Body of pancreas (tissue), 4 donors: ENCODE results near the gene TTC33.

Experiments used
- POLR2A ChIP-seq, 3 donors: fragments of 450-650 bp; IDR thresholded peaks; one replicate each; pipeline ENCODE4 v1.6.1; 2016; ENCODE audit warnings: antibody characterized with exemption in 3 of 3, mild to moderate bottlenecking in 2 of 3
- TF ChIP-seq, protein P1 (sequence below), 7 experiments: fragments of 450-650 bp in 4 of 7; fragments of 200-600 bp in 3 of 7; sonication (generic) in 3 of 7; IDR thresholded peaks; one replicate each; pipeline ENCODE4 v1.5.1; 2016 to 2019; ENCODE audit warnings: antibody characterized with exemption in 7 of 7

DNA sequence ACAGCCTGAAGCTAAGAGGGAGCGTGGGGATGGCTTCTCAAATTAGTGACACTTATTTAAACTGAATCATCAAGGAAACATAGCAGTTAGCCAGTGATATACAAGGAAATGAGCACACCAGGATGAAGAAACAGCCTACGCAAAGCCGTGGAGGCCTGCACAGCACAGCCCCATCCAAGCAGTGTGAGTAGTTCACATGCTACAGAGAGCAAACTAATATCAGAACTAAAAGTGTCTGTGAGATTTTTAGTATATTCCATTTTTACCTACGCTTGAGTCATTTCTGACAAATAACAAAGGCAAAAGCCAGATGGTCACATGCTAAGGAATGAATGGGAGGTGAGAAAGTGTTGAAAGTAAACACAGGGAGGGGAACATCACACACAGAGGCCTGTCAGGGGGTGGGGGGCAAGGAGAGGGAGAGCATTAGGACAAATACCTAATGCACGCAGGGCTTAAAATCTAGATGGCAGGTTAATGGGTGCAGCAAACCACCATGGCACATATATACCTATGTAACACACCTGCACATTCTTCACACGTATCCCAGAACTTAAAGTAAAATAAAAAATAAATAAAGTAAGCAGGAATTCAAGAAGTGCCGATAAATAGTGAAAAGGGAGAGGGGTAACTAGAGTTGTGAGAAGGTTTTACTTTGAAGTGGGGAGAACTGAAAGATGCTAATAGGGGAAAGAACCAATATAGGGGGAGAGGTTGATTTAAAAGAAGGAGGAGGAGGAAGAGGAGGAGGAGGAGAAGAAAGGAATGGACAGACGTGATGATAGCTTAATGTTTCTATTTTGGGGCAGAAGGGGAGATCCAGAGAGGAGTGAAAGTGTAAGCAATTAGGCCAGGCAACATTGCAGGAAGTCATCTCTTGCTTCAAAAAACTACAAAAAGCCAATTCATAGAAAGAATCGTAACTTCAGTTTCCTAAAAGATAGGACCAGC lies 177.0 kb downstream of the TTC33 start:
- TF ChIP-seq, protein P1, sequence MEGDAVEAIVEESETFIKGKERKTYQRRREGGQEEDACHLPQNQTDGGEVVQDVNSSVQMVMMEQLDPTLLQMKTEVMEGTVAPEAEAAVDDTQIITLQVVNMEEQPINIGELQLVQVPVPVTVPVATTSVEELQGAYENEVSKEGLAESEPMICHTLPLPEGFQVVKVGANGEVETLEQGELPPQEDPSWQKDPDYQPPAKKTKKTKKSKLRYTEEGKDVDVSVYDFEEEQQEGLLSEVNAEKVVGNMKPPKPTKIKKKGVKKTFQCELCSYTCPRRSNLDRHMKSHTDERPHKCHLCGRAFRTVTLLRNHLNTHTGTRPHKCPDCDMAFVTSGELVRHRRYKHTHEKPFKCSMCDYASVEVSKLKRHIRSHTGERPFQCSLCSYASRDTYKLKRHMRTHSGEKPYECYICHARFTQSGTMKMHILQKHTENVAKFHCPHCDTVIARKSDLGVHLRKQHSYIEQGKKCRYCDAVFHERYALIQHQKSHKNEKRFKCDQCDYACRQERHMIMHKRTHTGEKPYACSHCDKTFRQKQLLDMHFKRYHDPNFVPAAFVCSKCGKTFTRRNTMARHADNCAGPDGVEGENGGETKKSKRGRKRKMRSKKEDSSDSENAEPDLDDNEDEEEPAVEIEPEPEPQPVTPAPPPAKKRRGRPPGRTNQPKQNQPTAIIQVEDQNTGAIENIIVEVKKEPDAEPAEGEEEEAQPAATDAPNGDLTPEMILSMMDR (IDR thresholded peaks at IDR 0.05) = no peak
- no peak for TF ChIP-seq POLR2A (IDR thresholded peaks at IDR 0.05)
